AG04450 (cell line): ENCODE results near the gene SLC25A39. TPM values are rescaled to one million over a fixed set of nuclear protein-coding genes. Genes with fewer than 3 reads are reported as not detected.

Experiments
- CTCF ChIA-PET: fragments of 300-600, 350-600 bp; formaldehyde crosslinking; extraction: SDS; loops from one replicate; lab custom pipeline; 2022; ENCODE audit warnings: antibody characterized with exemption, inconsistent platforms; lab: Charles Lee
- POLR2A ChIA-PET: fragments of 350-600 bp; formaldehyde crosslinking; extraction: SDS; loops from one replicate; lab custom pipeline; 2021; ENCODE audit warnings: antibody characterized with exemption, inconsistent platforms; lab: Yijun Ruan, JAX
- DNase-seq: peaks from one replicate; pipeline ENCODE4 v3.0.0-alpha.2; 2011; ENCODE audit warnings: low read depth, low spot score
- H3K27ac ChIP-seq: one replicate; pipeline ENCODE4 v1.5.1; 2012; ENCODE audit warnings: low read depth, low read length, control low read depth
- H3K27me3 ChIP-seq: one replicate; pipeline ENCODE4 v1.6.0; 2012; ENCODE audit warnings: low read length; ENCODE audit not compliant: control insufficient read depth, insufficient read depth
- H3K4me3 ChIP-seq: 2 replicates; pipeline ENCODE4 v1.5.1; 2011; ENCODE audit warnings: mild to moderate bottlenecking, low read depth, low read length, control low read depth
- H3K9me3 ChIP-seq: 2 replicates; pipeline ENCODE4 v1.5.1; 2012; ENCODE audit warnings: low read length; ENCODE audit not compliant: control insufficient read depth, insufficient read depth
- CTCF ChIP-seq: IDR thresholded peaks from 2 replicates; pipeline ENCODE4 v1.5.1; 2011; ENCODE audit warnings: low read depth, low read length, control low read depth, inconsistent platforms
- polyA plus RNA-seq: library from polyadenylated mRNA; depleted of rRNA; stranded (reverse); fragments of >200 nt; gene quantifications from 2 replicates; pipeline ENCODE4 v1.2.3, GENCODE V29; 2011

Gene SLC25A39
- polyA plus RNA-seq, 1 experiment = 32.1 TPM

GRCh38 chr17:44320066-44320465, 4.6 kb downstream of the SLC25A39 start:
- CTCF ChIA-PET = no interaction called here
- Histone ChIP-seq H3K27me3 (peaks cover 21% of the 10 kb centered on the region), H3K4me3 (no peak overlapping the region), H3K27ac (no peak overlapping the region), H3K9me3 (peaks cover 5% of the 10 kb centered on the region; the same call in 1 of the 2 replicates)
- no peak for TF ChIP-seq CTCF
- POLR2A ChIA-PET = no interaction called here
- no peak for DNase-seq

- CTCF ChIA-PET = interaction anchor here (1.0 kb wide), 1 partner anchor 108 kb away, joined by 3 read pairs; no protein-coding TSS in a partner anchor
These were observed 6.3 kb downstream of the SLC25A39 start for GRCh38 chr17:44318077-44318892.

GRCh38 chr17:44317545-44317944, 7.1 kb downstream of the SLC25A39 start:
- no peak for TF ChIP-seq CTCF
- no peak for DNase-seq
- no peak overlapping the region for H3K27ac ChIP-seq
- POLR2A ChIA-PET = interaction anchor here (0.6 kb wide), 1 partner anchor 95 kb away, joined by 3 read pairs; no protein-coding TSS in a partner anchor
- CTCF ChIA-PET = interaction anchor here (1.0 kb wide), 1 partner anchor 108 kb away, joined by 3 read pairs; no protein-coding TSS in a partner anchor
- no peak overlapping the region for H3K4me3 ChIP-seq
- peaks cover 3% of the 10 kb centered on the region; the same call in 1 of the 2 replicates for H3K9me3 ChIP-seq
- peaks cover 43% of the 10 kb centered on the region for H3K27me3 ChIP-seq

More at GRCh38 chr17:44318077-44318892, 6.3 kb downstream of the SLC25A39 start:
- POLR2A ChIA-PET = interaction anchor here (0.6 kb wide), 1 partner anchor 96 kb away, joined by 3 read pairs; no protein-coding TSS in a partner anchor
- no peak overlapping the region for H3K4me3 ChIP-seq
- H3K9me3 ChIP-seq = peaks cover 3% of the 10 kb centered on the region; the same call in 1 of the 2 replicates
- no peak for DNase-seq
- H3K27me3 ChIP-seq = peaks cover 36% of the 10 kb centered on the region
- no peak for TF ChIP-seq CTCF
- no peak overlapping the region for H3K27ac ChIP-seq

- H3K27me3 ChIP-seq = peaks cover 46% of the 10 kb centered on the region
- CTCF ChIA-PET = interaction anchor here (0.6 to 1.0 kb wide), 5 partner anchors 14 to 106 kb away, joined by 3 to 4 read pairs (median 3); no protein-coding TSS in a partner anchor
- DNase-seq = no peak
These were observed 8.6 kb downstream of the SLC25A39 start for GRCh38 chr17:44315760-44316731.

More at GRCh38 chr17:44315760-44316731, 8.6 kb downstream of the SLC25A39 start:
- Histone ChIP-seq H3K4me3 (no peak overlapping the region), H3K27ac (no peak overlapping the region), H3K9me3 (peaks cover 3% of the 10 kb centered on the region; the same call in 1 of the 2 replicates)
- POLR2A ChIA-PET = no interaction called here
- TF ChIP-seq CTCF = no peak
